GM12891 (cell line): ENCODE measurements around the gene LCE1B.

Experiments used
- POLR2A ChIP-seq: IDR thresholded peaks from 2 replicates; pipeline ENCODE4 v1.6.1; 2011; ENCODE audit warnings: low read depth, low read length, control low read depth
- POLR2AphosphoS5 ChIP-seq: IDR thresholded peaks from 2 replicates; pipeline ENCODE4 v1.6.1; 2011; ENCODE audit warnings: low read depth, low read length, control low read depth
- POU2F2 ChIP-seq: IDR thresholded peaks from 2 replicates; pipeline ENCODE4 v1.6.1; 2011; ENCODE audit warnings: low read depth, mild to moderate bottlenecking, control low read depth, low read length, moderate library complexity

DNA sequence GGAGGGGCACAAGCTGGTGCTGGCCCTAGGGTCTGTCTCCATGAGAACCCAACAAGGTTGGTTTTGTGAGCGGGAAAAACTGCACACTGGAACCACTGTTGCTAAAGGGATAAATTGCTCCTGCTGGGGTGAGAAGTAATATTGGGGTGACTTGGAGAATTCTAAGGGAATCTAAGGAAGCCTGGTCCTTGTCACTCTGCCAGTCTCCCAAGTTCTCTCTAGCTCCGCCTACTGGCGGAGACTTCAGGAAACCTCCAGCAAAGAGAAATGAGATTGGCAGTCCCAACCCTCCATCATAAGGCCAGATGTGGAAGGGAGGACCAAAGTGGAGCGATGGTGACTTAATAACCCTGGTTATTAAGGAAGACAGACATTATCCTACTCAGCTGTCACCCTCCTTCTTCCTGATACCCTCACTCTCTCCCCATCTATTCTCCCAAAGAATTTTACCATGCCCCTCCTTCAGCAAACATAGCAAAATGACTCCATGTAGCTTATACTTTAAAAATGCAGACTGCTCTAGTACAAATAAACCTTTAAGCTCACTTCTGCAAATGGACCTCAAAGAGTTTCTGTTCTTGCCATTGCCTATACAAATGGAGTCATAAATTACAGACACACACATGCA lies 34.1 kb upstream of the LCE1B start:
- TF ChIP-seq POLR2A, result no peak
- TF ChIP-seq POLR2AphosphoS5, result no peak
- no peak for TF ChIP-seq POU2F2
